GM23248 (cell line): Measurements from ENCODE around the gene B2M. TPM values are rescaled to one million over a fixed set of nuclear protein-coding genes. Genes with fewer than 3 reads are reported as not detected.
"Not testable (repeated sequence)": the region's sequence is repeated elsewhere in the genome, so short reads cannot be mapped to it uniquely, and the experiment has no call there.

Experiments used
- DNase-seq: peaks from one replicate; pipeline ENCODE4 v3.0.0-alpha.2; 2015
- H2AFZ ChIP-seq: fragments of 200-600 bp; sonication (generic); 2 replicates; pipeline ENCODE4 v1.6.1; 2016; ENCODE audit warnings: antibody characterized with exemption
- H3F3A ChIP-seq: fragments of 200-600 bp; sonication (generic); 2 replicates; pipeline ENCODE4 v1.6.1; 2016; ENCODE audit warnings: mild to moderate bottlenecking, antibody characterized with exemption, mixed run types; ENCODE audit not compliant: insufficient read depth
- H3K27ac ChIP-seq: fragments of 200-600 bp; sonication (generic); 2 replicates; pipeline ENCODE4 v1.5.1; 2016; ENCODE audit warnings: mild to moderate bottlenecking
- H3K27me3 ChIP-seq: fragments of 200-600 bp; sonication (generic); replicated peaks from 2 replicates; pipeline ENCODE4 v1.6.1; 2016; ENCODE audit warnings: mild to moderate bottlenecking; ENCODE audit not compliant: insufficient read depth
- H3K36me3 ChIP-seq: fragments of 200-600 bp; sonication (generic); 2 replicates; pipeline ENCODE4 v1.6.1; 2016; ENCODE audit warnings: low read depth, mild to moderate bottlenecking
- H3K4me1 ChIP-seq: fragments of 200-600 bp; sonication (generic); 2 replicates; pipeline ENCODE4 v1.6.1; 2016; ENCODE audit warnings: mild to moderate bottlenecking; ENCODE audit not compliant: insufficient read depth
- H3K4me2 ChIP-seq: fragments of 200-600 bp; sonication (generic); one replicate; pipeline ENCODE4 v1.6.1; 2016; ENCODE audit warnings: mild to moderate bottlenecking; ENCODE audit not compliant: unreplicated experiment
- H3K4me3 ChIP-seq: fragments of 200-600 bp; sonication (generic); 2 replicates; pipeline ENCODE4 v1.5.1; 2016; ENCODE audit warnings: mild to moderate bottlenecking
- H3K79me2 ChIP-seq: fragments of 200-600 bp; sonication (generic); 2 replicates; pipeline ENCODE4 v1.6.1; 2016; ENCODE audit warnings: mild to moderate bottlenecking; ENCODE audit not compliant: insufficient read depth
- H3K9ac ChIP-seq: fragments of 200-600 bp; sonication (generic); 2 replicates; pipeline ENCODE4 v1.6.1; 2016; ENCODE audit warnings: mild to moderate bottlenecking
- H3K9me2 ChIP-seq: fragments of 200-600 bp; sonication (generic); 2 replicates; pipeline ENCODE4 v1.6.1; 2016; ENCODE audit warnings: mixed run types, mild to moderate bottlenecking, moderate library complexity; ENCODE audit not compliant: insufficient read depth
- H3K9me3 ChIP-seq: fragments of 200-600 bp; sonication (generic); one replicate; pipeline ENCODE4 v1.6.1; 2017; ENCODE audit warnings: low read depth
- H4K20me1 ChIP-seq: fragments of 200-600 bp; sonication (generic); 2 replicates; pipeline ENCODE4 v1.6.0; 2016; ENCODE audit not compliant: insufficient read depth
- EZH2 ChIP-seq: fragments of 200-600 bp; sonication (generic); IDR thresholded peaks from 2 replicates; pipeline ENCODE4 v1.6.1; 2018; ENCODE audit warnings: antibody characterized with exemption, mild to moderate bottlenecking; ENCODE audit not compliant: insufficient read depth, poor library complexity, severe bottlenecking
- EZH2phosphoT487 ChIP-seq: fragments of 200-600 bp; sonication (generic); IDR thresholded peaks from 2 replicates; pipeline ENCODE4 v1.6.1; 2018; ENCODE audit warnings: antibody characterized with exemption, moderate library complexity, mild to moderate bottlenecking, low read depth; ENCODE audit not compliant: insufficient read depth
- WGBS, 2 experiments: methylation state at CpG; one replicate each; pipeline ENCODE4 v1.1.6; 2015 to 2017; ENCODE audit warnings: low lambda C conversion rate in 2 of 2, low coverage in 1 of 2; ENCODE audit errors: missing lambda C conversion rate in 2 of 2; 5-methylcytosine and 5-hydroxymethylcytosine counted together
- in situ Hi-C: fragments of 300-500 bp; cut with MboI; formaldehyde crosslinking; loops from 2 replicates; pipeline ENCODE4 v1.15.0; 2020
- polyA plus RNA-seq: library from polyadenylated mRNA; unstranded; fragments of >200 nt; fragmentation: Nextera tagmentation; extraction: Ambion mirVana; gene quantifications from 2 replicates; pipeline ENCODE4 v1.2.1, GENCODE V29; 2016
- total RNA-seq: library from RNA; depleted of rRNA; stranded (reverse); fragments of >200 nt; shearing (Covaris generic); gene quantifications from 2 replicates; pipeline ENCODE4 v1.2.3, GENCODE V29; 2014

The B2M gene
- total and polyA plus RNA-seq, 2 experiments from 2014 or later: 2,442 to 3,619 TPM

GRCh38 chr15:44722011-44722410, 10.7 kb downstream of the B2M start:
- in situ Hi-C loops: no loop called here
- H3K4me2 ChIP-seq: no peak overlapping the region

DNA sequence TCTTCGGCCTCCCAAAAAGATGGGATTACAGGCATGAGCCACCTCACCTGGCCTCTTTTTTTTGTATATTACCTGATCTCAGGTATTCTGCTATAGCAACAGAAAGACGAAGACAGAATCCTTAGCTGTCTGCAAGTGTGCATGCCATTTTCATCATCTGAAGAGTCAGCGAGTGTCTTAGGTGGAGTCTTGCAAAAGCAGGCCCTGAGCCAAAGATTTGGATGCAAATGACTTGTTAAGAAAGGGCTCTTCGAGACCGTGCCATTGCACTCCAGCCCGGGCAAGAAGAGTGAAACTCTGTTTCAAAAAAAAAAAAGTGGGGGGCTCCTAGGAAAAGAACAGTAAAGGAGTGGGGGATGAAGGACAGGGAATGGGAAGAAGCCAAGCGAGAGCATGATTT, 14.8 kb downstream of the B2M start:
- Histone ChIP-seq H3K79me2 (peaks cover 14% of the 10 kb centered on the region), H3K27ac (peak overlapping the region; percentile 95), H3K4me2 (peak overlapping the region; percentile 86), H3K9ac (peak overlapping the region; percentile 51), H3K36me3 (no peaks in the 10 kb centered on the region), H3K9me3 (no peaks in the 10 kb centered on the region), H2AFZ (peak overlapping the region; percentile 84), H4K20me1 (no peaks in the 10 kb centered on the region), H3F3A (peaks cover 32% of the 10 kb centered on the region), H3K4me3 (peak overlapping the region; percentile 54), H3K27me3 (no peaks in the 10 kb centered on the region), H3K4me1 (peaks cover 34% of the 10 kb centered on the region), H3K9me2 (no peaks in the 10 kb centered on the region)
- 31 to 50% methylated on average over 7 of the region's 7 CpGs for WGBS, 2 experiments
- TF ChIP-seq EZH2phosphoT487 (no peak), EZH2 (no peak)
- in situ Hi-C loops: loop anchor here (25.0 kb wide), 1 partner anchor 139 kb away; no protein-coding TSS in a partner anchor
- peak; percentile 58 for DNase-seq

More at GRCh38 chr15:44722011-44722410, 10.7 kb downstream of the B2M start:
- no peaks in the 10 kb centered on the region for H4K20me1 ChIP-seq
- peaks cover 19% of the 10 kb centered on the region for H3K36me3 ChIP-seq
- no peak overlapping the region for H3K4me3 ChIP-seq
- peaks cover 12% of the 10 kb centered on the region for H3K4me1 ChIP-seq
- 98% methylated on average over 2 of the region's 2 CpGs for WGBS, 2 experiments
- no peaks in the 10 kb centered on the region for H3K27me3 ChIP-seq
- no peaks in the 10 kb centered on the region for H3K79me2 ChIP-seq
- H3K9me3 ChIP-seq: no peaks in the 10 kb centered on the region
- TF ChIP-seq EZH2 (no peak), EZH2phosphoT487 (no peak)
- no peak overlapping the region for H2AFZ ChIP-seq
- no peaks in the 10 kb centered on the region for H3K9me2 ChIP-seq
- H3F3A ChIP-seq: peaks cover 41% of the 10 kb centered on the region
- H3K27ac ChIP-seq: no peak overlapping the region
- no peak overlapping the region for H3K9ac ChIP-seq
- DNase-seq: no peak

DNA sequence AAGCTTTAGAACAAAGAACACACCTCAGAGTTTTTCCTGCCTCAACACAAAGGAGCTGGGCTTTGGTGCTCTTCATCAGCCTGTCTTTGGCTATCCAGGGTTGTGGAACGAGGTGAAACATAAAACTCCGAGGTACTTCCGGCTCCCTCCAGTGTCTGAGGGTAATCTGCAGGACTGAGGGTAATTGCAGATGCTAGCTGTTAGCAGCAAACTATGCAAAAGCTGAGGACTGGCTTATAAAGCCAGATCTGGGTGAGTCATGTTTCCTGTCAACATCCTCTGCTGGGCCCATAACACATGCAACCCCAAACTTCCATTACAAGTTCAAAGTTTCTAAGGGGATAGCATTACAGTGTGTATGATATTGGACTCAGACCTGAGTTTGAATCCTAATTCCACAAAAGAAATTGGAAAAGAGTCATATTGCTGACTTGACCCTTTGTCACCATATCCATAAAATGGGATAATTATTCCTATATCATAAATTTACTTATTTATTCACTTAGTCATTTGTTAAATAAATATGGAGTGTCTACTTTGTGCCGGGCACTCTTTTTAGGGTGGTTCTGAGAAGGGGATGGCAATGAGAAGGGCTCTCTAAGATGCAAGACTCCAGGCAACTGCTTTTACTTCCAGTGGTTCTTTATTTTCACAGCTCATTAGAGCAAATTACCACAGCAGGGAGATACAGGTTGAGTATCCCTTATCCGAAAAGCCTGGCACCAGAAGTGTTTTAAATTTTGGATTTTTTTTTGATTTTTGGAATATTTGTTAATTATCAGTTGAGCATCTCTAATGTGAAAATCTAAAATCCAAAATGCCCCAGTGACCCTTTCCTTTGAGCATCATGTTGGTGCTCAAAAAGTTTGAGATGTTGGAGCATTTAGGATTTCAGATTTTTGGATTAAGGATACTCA, 15.5 kb downstream of the B2M start:
- Histone ChIP-seq H3K27ac (peak overlapping the region; percentile 95), H4K20me1 (no peaks in the 10 kb centered on the region), H3K4me3 (peak overlapping the region; percentile 54), H3K4me2 (peak overlapping the region; percentile 86), H3K9me3 (no peaks in the 10 kb centered on the region), H2AFZ (peak overlapping the region; percentile 84), H3K4me1 (peaks cover 34% of the 10 kb centered on the region), H3K9me2 (no peaks in the 10 kb centered on the region), H3K27me3 (no peaks in the 10 kb centered on the region), H3K36me3 (no peaks in the 10 kb centered on the region), H3F3A (peaks cover 32% of the 10 kb centered on the region), H3K79me2 (peaks cover 14% of the 10 kb centered on the region), H3K9ac (peak overlapping the region; percentile 51)
- WGBS, 2 experiments: 4 to 8% methylated on average over 5 of the region's 5 CpGs
- TF ChIP-seq EZH2 (no peak), EZH2phosphoT487 (no peak)
- peak; percentile 95 for DNase-seq
- in situ Hi-C loops: loop anchor here (25.0 kb wide), 1 partner anchor 140 kb away; no protein-coding TSS in a partner anchor

DNA sequence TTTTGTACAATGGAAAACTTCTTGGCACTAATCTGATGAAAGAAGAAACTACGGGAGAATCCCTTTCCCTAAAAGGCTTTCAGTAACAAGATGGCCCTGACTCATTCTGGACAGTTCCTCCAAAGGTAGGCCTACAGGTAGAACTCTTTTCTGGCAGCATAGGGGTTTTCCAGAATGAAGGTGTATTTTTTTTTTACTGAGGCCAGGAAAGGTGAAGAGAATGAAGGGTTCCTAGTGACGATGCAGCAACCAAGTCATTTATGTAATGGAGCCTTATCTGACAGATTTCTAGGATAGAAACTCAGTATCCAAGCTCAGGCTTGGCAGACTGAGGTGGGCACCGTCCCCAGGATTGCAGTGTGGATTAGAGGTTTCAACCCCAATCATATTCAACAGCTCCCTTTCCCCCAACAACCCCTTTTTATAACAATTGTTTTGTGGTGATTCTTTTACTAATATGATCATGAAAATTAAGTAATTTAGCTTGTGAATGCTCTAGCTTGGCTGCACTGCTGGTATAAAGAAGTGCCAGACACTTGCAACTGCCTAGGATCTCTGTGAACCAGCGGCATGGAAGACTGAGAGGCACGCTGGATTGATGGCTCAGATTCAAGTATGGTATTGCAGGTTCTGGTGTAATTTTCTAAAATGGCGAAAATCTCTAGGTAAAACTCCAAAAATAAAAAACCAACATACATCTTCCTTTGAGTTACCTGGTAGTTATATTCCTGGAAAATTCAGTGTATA, 16.3 kb downstream of the B2M start:
- in situ Hi-C loops: loop anchor here (25.0 kb wide), 1 partner anchor 140 kb away; no protein-coding TSS in a partner anchor
- Histone ChIP-seq H3K27ac (peak overlapping the region; percentile 95), H3K4me3 (peak overlapping the region; percentile 96; the same call in 1 of the 2 replicates), H3F3A (peaks cover 32% of the 10 kb centered on the region), H3K4me2 (peak overlapping the region; percentile 86), H3K36me3 (no peaks in the 10 kb centered on the region), H3K4me1 (peaks cover 34% of the 10 kb centered on the region), H3K9ac (peak overlapping the region; percentile 87), H2AFZ (peak overlapping the region; percentile 84; the same call in 1 of the 2 replicates), H3K27me3 (no peaks in the 10 kb centered on the region), H3K9me3 (no peaks in the 10 kb centered on the region), H4K20me1 (no peaks in the 10 kb centered on the region), H3K9me2 (no peaks in the 10 kb centered on the region), H3K79me2 (peaks cover 14% of the 10 kb centered on the region)
- TF ChIP-seq EZH2: no peak
- no peak for TF ChIP-seq EZH2phosphoT487
- WGBS, 2 experiments: 81 to 82% methylated on average over 6 of the region's 6 CpGs
- DNase-seq: no peak

DNA sequence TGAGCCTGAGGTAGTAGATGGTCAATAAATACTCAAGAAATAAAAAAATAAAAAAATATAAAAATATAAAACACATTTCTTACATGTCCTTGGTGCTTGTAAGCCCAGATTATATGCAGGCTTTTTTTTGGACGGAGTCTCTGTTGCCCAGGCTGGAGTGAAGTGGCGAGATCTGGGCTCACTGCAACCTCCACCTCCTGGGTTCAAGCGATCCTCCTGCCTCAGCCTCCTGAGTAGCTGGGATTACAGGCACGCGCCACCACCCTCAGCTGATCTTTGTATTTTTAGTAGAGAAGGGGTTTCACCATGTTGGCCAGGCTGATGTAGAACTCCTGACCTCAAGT, 16.9 kb downstream of the B2M start:
- H3K79me2 ChIP-seq: peaks cover 14% of the 10 kb centered on the region
- peaks cover 34% of the 10 kb centered on the region for H3K4me1 ChIP-seq
- peak overlapping the region; percentile 87 for H3K9ac ChIP-seq
- DNase-seq, H3K9me3 ChIP-seq, H3K36me3 ChIP-seq, H3K27me3 ChIP-seq, H4K20me1 ChIP-seq, H3K9me2 ChIP-seq: not testable (repeated sequence)
- peak overlapping the region; percentile 92 for H2AFZ ChIP-seq
- H3K27ac ChIP-seq: peak overlapping the region; percentile 95
- in situ Hi-C loops: loop anchor here (25.0 kb wide), 1 partner anchor 141 kb away; no protein-coding TSS in a partner anchor
- peak overlapping the region; percentile 96 for H3K4me3 ChIP-seq
- H3K4me2 ChIP-seq: peak overlapping the region; percentile 86
- H3F3A ChIP-seq: peaks cover 32% of the 10 kb centered on the region
- WGBS, 2 experiments: 83 to 86% methylated on average over 5 of the region's 5 CpGs
